GM18858 (cell line): ENCODE results near the gene TAF3.

Experiments used
- ATAC-seq: cut with Tn5 transposase; IDR thresholded peaks from one replicate; pipeline ENCODE4 v1.9.1; 2021; ENCODE audit not compliant: unreplicated experiment

The TAF3 gene

GRCh38 chr10:7928536-7928935 is 110.2 kb downstream of the TAF3 start:
- ATAC-seq: no peak

DNA sequence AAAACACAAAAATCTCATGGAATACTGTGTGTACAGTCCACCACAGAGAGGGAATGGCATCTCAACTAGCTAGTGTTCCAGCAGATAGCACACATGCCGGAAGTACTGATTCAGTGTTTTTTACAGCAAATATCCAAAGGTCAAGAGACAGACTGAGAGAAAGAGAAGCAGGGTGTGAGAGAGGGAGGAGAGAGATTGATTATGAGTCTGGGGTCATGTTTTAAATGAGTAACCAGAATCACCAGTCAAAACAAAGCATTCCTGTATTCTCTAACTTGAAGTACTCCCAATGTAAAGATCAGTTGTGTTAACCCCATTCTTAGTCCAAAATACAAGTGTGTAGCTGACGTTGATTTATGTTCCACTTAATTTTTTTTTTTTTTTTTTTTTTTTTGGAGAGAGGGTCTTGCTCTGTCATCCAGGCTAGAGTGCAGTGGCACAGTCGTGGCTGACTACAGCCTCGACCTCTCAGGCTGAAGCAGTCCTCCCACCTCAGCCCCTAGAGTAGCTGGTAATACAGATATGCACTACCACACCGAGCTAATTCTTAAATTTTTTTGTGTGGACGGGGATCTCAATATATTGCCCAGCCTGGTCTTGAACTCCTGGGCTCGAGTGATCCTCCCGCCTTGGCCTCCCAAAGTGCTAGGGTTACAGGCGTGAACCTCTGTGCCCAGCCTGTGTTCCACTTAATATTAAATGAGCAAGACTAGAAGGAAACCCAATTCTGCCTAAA is 114.2 kb downstream of the TAF3 start:
- no peak for ATAC-seq

DNA sequence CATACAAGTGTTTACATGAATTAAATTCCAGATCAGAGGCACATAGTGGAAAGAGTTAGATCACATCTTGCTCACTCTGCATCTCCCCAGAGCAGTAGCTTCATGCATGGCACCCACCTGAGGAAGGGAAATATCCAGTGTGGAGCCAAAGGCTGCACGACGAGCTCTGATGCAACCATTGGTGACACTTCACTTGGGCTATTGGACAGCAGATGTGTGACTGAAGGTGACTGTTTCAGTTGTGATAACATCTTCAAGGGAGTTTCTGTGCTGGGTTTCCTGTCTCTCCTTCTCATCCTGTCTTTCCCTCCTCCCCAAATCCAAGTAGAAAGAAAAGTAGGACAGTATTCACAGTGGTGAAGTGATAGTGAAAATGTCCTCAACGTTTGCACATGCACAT is 115.0 kb downstream of the TAF3 start:
- no peak for ATAC-seq

- no peak for ATAC-seq
Measured at GRCh38 chr10:7933757-7934156, 115.5 kb downstream of the TAF3 start.

GRCh38 chr10:7937315-7937945 is 119.1 kb downstream of the TAF3 start:
- ATAC-seq: no peak

DNA sequence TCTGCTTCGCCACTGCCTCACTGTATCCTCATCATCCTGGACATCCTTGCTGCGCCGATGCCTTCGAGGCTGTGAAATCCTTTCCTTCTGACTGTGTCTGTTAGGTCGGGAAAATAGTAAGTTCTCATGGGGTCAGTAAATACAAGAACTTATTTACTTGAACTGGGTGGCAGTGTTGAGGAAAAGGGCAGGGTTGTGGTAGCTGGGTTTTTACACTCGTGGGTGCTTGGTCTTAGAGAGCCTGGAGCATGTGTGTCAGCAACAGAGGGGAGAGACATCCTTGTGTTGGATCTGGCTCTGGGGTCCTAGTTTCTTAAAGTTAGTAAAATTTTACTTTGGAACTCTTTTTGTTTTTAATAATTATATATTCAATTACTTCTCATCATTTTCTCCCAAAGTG is 123.3 kb downstream of the TAF3 start:
- no peak for ATAC-seq

DNA sequence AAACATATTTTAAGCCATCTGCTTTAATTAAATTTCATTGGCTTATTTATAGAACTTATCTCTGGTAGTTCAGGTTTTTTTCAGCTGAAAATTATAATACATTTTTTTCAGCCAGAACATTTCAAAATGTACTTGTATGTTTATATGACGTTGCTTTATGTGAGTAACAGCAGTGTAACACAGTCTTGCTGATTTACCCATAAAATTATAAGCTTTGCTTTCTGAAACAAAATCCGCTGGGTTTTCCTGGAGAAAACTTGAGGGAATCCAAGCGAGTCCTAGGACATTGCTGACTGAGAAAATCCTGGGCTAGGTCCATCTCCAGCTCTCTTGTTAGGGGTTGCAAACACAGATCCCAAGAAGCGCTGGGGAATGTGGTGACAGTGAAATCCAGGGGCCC is 124.0 kb downstream of the TAF3 start:
- no peak for ATAC-seq

DNA sequence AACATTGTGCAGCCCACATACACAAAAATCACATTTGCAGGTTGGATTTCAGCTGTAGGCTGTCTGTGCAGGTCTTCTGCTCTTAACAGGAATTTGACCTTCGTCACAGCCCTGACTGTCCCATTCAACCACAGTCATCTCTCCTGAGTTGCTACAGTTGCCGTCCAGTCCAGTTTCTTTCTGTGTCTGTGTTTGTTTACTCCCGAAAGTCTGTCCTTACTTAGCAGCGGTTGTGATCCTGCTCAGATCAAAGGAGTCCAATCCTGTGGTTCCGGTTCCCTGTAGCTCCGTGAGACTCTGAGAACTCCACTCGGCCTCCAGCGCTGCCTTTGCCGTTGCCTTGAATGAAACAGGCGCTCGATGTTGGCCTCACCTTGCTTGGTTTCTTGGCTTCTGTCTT is 124.6 kb downstream of the TAF3 start:
- ATAC-seq: no peak

- ATAC-seq: no peak
Measured at GRCh38 chr10:7944215-7944480, 125.8 kb downstream of the TAF3 start.

DNA sequence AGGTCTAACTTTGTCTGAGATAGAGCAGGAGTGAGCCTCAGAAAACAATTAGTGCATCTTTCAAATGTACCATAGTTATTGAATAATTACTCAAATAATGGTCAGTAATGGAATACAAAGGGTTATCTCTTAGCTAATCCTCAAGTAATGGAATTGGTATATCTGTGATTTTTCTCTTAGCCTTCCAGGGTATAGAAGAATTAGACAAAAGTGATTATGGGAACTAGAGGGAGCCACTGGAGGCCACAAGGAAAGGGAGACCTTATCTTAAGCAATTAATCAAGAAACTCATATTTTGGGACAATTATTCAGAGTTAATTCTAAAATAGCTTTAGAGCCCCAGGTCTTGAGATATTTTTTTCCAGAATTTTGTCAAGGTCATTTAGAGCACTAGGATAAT is 126.2 kb downstream of the TAF3 start:
- no peak for ATAC-seq

DNA sequence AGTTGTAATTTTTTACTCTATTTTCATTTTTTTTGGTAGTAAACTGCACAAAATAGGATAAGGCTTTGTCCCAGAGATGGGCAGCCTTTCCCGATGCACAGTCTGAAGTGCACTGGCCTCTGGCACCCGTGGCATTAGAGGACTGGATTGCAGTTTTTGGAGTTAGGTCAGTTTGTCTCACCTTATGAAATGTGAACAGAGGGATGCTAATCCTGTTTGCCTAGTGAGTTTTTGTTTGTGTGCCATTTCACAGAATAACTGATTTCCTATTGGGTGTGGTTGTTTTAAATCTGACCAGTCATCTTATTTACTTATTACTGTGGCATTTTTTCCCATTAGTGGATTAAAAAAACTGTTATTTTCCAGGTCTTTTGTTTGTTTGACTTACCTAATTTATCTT is 126.7 kb downstream of the TAF3 start:
- no peak for ATAC-seq

DNA sequence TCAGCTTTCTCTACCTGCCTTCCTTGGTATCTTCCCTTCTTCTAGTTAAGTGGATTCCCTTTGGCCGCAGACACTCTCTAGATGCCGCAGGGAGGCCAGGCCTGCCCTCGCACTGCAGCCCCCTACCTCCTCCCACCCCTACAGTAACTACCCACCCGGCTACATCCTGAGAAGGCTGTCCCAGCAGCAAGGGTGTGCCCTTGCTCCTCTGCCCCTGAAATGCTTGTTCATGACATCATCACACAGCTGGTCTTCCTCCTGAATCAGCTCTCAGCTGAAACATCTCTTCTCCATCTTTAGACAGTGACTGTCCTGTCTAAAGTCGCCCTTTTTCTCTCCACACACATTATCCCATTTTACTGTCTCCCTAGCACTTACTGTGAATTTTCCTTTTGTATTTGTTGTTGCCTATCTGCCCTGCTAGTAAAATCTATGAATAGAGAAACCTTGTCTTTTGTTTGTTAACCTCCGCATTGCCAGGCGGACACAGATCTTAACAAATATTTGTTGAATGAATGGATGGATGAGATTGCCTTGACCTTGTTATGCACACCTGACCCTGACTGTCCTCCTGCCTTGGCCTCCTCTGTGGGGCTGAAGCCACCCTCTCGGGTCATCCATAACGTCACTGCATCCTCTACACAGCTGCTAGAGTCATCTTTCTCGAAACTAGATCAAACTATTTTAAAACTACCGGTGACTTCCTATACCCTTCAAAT is 127.3 kb downstream of the TAF3 start:
- ATAC-seq: no peak

GRCh38 chr10:7948371-7949000 is 130.2 kb downstream of the TAF3 start:
- ATAC-seq: no peak

- ATAC-seq: no peak
Measured at GRCh38 chr10:7950981-7951847, 132.9 kb downstream of the TAF3 start.

DNA sequence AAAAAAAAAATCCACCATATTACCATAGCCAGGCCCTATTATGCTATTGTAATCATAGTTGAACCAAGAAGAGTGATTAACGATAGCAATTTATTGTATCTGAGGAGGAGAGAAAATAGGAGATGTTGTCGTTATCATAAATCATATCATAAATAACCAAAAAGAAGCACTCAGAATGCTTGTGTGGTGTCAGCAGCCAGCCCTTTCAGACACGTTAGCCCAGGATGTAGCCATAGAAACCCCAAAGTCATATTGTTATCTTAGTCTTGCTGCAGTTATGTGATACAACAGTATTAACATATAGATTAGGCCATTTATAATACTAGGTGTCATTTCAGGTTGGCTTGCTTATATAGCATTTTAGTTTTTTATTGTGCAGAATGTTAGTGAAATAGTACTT is 134.0 kb downstream of the TAF3 start:
- no peak for ATAC-seq

GRCh38 chr10:7953447-7953846 is 135.1 kb downstream of the TAF3 start:
- no peak for ATAC-seq

DNA sequence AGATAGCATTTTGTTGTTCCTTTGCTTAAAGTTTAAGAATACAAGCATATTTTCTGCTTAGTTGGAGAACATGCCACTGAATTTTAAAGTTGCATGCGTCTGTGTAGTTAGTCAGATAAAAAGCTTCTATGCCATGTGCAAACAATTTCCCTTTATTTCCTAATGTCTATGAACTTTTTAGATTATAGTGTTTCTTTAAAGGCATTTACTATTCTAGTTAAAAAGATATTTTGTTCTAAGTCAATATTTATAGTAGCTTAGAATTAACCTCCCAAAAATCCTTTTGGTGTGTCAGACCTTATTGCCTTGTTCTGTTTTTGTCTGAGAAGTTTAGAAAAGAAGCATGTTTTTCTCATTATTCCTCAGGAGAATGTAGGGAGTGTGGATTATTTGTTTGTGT is 137.1 kb downstream of the TAF3 start:
- no peak for ATAC-seq

DNA sequence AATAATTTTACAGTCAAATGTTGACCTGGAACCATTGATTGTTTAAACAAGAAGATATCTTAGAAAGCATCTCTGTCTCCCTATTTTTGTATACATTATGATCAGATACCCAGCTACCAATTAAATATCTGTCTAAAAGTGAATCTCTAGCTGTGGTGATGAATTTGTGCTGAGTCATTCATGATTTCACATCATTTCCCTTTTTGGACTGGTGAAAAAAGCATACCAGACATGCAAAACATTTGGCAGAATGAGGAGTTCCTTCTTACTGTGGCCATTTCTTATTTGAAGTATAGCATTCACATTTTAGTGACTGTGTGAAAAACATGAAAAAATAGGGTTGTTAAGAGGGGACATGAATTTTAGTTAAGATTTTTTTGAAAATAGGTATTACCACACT is 138.2 kb downstream of the TAF3 start:
- peak; percentile 99 for ATAC-seq

DNA sequence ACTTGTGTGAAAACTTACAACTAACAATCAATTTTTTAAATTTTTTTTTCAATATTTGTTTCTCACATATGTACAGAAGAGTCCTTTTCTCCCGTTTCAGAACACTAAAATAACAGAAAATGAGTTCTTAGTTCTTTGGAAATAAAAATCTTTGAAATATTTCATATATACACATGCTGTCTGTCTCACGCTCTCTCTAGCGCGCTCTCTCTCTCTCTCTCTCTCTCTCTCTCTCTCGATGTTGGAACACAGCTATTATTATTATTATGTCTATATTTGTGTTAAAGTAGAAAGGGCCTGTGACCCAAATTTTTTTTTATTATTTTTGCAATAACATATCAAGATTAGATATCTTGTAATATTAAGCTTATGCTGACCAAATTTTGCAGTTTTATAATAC is 139.3 kb downstream of the TAF3 start:
- no peak for ATAC-seq

- ATAC-seq: no peak
Measured at GRCh38 chr10:7958442-7958841, 140.1 kb downstream of the TAF3 start.

DNA sequence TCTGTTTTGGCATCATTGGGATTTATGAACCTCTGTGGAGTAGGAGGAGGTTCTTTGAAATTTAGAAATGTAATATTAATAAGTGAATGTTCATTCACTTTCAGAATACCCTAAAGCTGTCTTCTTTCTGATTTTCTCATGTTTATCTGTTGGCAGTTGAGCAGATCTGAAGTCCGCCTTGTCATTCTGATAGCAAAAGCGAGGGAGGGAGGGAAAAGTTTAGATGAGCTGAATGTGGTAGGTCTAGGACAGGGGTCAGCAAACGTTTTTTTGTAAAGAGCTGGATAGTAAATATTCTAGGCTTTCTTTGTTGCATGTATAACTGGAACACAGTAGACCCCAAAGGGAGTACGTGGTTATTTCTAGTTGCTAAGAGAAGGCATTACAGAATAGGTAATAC is 141.8 kb downstream of the TAF3 start:
- no peak for ATAC-seq
